GM12878 (cell line): ENCODE measurements around the gene JRKL. TPM values are rescaled to one million over a fixed set of nuclear protein-coding genes. Genes with fewer than 3 reads are reported as not detected.

Source experiments
- ATAC-seq: fragments of 200-7000 bp; cut with Tn5 transposase; 3 replicates; pipeline ENCODE4 v1.9.1; 2020; ENCODE audit warnings: mild to moderate bottlenecking, moderate library complexity
- BruUV-seq: library from RNA; stranded (reverse); fragments of 400-500 nt; replicated peaks from 2 replicates; lab custom pipeline; 2021; lab: Mats Ljungman, UMichigan
- CTCF ChIA-PET: fragments of 300-600 bp; sonication (Branson Sonifier 250); formaldehyde crosslinking; extraction: SDS; loops from one replicate; lab custom pipeline; 2021; ENCODE audit warnings: inconsistent platforms; lab: Yijun Ruan, JAX
- POLR2A ChIA-PET: fragments of 350-600 bp; formaldehyde crosslinking; extraction: SDS; loops from one replicate; lab custom pipeline; 2021; ENCODE audit warnings: inconsistent platforms; lab: Charles Lee
- RAD21 ChIA-PET: fragments of 300-600 bp; sonication (Branson Sonifier 250); formaldehyde crosslinking; loops from one replicate; lab custom pipeline; 2023; ENCODE audit warnings: antibody characterized with exemption; ENCODE audit not compliant: unreplicated experiment; lab: Charles Lee
- SMC1A ChIA-PET: fragments of 300-600 bp; sonication (Branson Sonifier 250); formaldehyde crosslinking; loops from one replicate; lab custom pipeline; 2023; ENCODE audit not compliant: unreplicated experiment, uncharacterized antibody; lab: Charles Lee
- DNase-seq: peaks from one replicate; pipeline ENCODE4 v3.0.0-alpha.2; 2011; ENCODE audit warnings: low read depth, low spot score
- FAIRE-seq: peaks from 3 replicates; lab custom pipeline; 2011; peaks lifted over from hg19 to GRCh38; lab: Jason Lieb, UNC
- H2AFZ ChIP-seq: 2 replicates; pipeline ENCODE4 v1.6.0; 2011; ENCODE audit warnings: low read depth, low read length, control low read depth; ENCODE audit not compliant: control insufficient read depth
- H3K27ac ChIP-seq: 2 replicates; pipeline ENCODE4 v1.5.1; 2011; ENCODE audit warnings: control low read depth; ENCODE audit not compliant: control insufficient read depth, insufficient read depth
- H3K27me3 ChIP-seq, 2 experiments: replicated peaks in 1 of 2; 2 replicates each; pipeline versions ENCODE4 v1.6.0 to v1.6.1; 2011; ENCODE audit warnings: low read length in 1 of 2; ENCODE audit not compliant: control insufficient read depth in 2 of 2, insufficient read depth in 2 of 2
- H3K36me3 ChIP-seq, 2 experiments: 2 replicates each; pipeline ENCODE4 v1.5.1; 2011; ENCODE audit warnings: low read length in 1 of 2; ENCODE audit not compliant: control insufficient read depth in 2 of 2, insufficient read depth in 2 of 2
- H3K4me1 ChIP-seq: 2 replicates; pipeline ENCODE4 v1.6.1; 2011; ENCODE audit warnings: mild to moderate bottlenecking, low read length, moderate library complexity, mixed read lengths; ENCODE audit not compliant: control insufficient read depth, insufficient read depth
- H3K4me2 ChIP-seq: 2 replicates; pipeline ENCODE4 v1.6.0; 2011; ENCODE audit warnings: control low read depth; ENCODE audit not compliant: control insufficient read depth, insufficient read depth
- H3K4me3 ChIP-seq: fragments of 200-600 bp; sonication (generic); 2 replicates; pipeline ENCODE4 v1.5.1; 2016
- H3K79me2 ChIP-seq: 2 replicates; pipeline ENCODE4 v1.6.0; 2011; ENCODE audit warnings: low read length; ENCODE audit not compliant: control insufficient read depth, insufficient read depth
- H3K9ac ChIP-seq: 2 replicates; pipeline ENCODE4 v1.8.0; 2011; ENCODE audit warnings: low read length, control low read depth, mixed read lengths; ENCODE audit not compliant: control insufficient read depth, insufficient read depth
- H3K9me3 ChIP-seq: replicated peaks from 3 replicates; pipeline ENCODE4 v1.5.1; 2011; ENCODE audit warnings: mild to moderate bottlenecking, low read length; ENCODE audit not compliant: control insufficient read depth, insufficient read depth
- H4K20me1 ChIP-seq: 2 replicates; pipeline ENCODE4 v1.6.0; 2011; ENCODE audit not compliant: control insufficient read depth, insufficient read depth
- BACH1 ChIP-seq: fragments of 450-650 bp; IDR thresholded peaks from 2 replicates; pipeline ENCODE4 v1.6.1; 2017; ENCODE audit warnings: mild to moderate bottlenecking, borderline replicate concordance
- BCL11A ChIP-seq: IDR thresholded peaks from 2 replicates; pipeline ENCODE4 v1.6.1; 2011; ENCODE audit warnings: low read depth, low read length
- CBFB ChIP-seq: IDR thresholded peaks from 2 replicates; pipeline ENCODE4 v1.6.1; 2016; ENCODE audit warnings: antibody characterized with exemption, low read depth
- CEBPB ChIP-seq, 2 experiments: fragments of 150-350 bp in 1 of 2; IDR thresholded peaks; 2 replicates each; pipeline ENCODE4 v1.6.1; 2012 to 2014; ENCODE audit warnings: low read depth in 2 of 2, low read length in 2 of 2, borderline replicate concordance in 1 of 2, inconsistent platforms in 1 of 2
- DPF2 ChIP-seq: fragments of 450-650 bp; IDR thresholded peaks from 2 replicates; pipeline ENCODE4 v1.6.1; 2017; ENCODE audit warnings: mild to moderate bottlenecking
- E2F8 ChIP-seq: fragments of 450-650 bp; IDR thresholded peaks from 2 replicates; pipeline ENCODE4 v1.6.1; 2018; ENCODE audit warnings: mild to moderate bottlenecking, low read depth, moderate library complexity; ENCODE audit not compliant: partially characterized antibody
- ESRRA ChIP-seq: IDR thresholded peaks from 2 replicates; pipeline ENCODE4 v1.6.1; 2012; ENCODE audit warnings: mild to moderate bottlenecking, low read length, improper control_type of control experiment
- HDAC6 ChIP-seq: fragments of 200-600 bp; sonication (generic); IDR thresholded peaks from one replicate; pipeline ENCODE4 v1.8.0; 2017; ENCODE audit warnings: antibody characterized with exemption; ENCODE audit not compliant: unreplicated experiment
- NKRF ChIP-seq: fragments of 450-650 bp; conservative IDR thresholded peaks from 2 replicates; pipeline ENCODE4 v1.6.1; 2017; ENCODE audit warnings: mild to moderate bottlenecking, moderate library complexity
- YY1 ChIP-seq: IDR thresholded peaks from 2 replicates; pipeline ENCODE4 v1.6.1; 2011; ENCODE audit warnings: low read depth, mild to moderate bottlenecking, low read length
- WGBS: methylation state at CpG from one replicate; pipeline ENCODE4 v1.1.6; 2016; ENCODE audit warnings: low lambda C conversion rate; ENCODE audit not compliant: insufficient replicate concordance, insufficient coverage; ENCODE audit errors: missing lambda C conversion rate; 5-methylcytosine and 5-hydroxymethylcytosine counted together
- in situ Hi-C: fragments of 300-500 bp; cut with MboI; formaldehyde crosslinking; loops from 9 replicates; pipeline ENCODE4 v1.14.3; 2018; ENCODE audit warnings: mixed read lengths
- intact Hi-C: fragments of 100-400 bp; cut with micrococcal nuclease; formaldehyde crosslinking; loops from one replicate; pipeline ENCODE4 v1.14.2; 2022; ENCODE audit not compliant: unreplicated experiment
- polyA plus RNA-seq, 11 experiments: library from polyadenylated mRNA; depleted of rRNA in 4 of 11; unstranded in 6 of 11; stranded (reverse) in 5 of 11; fragments of >200 nt; fragmentation: Nextera tagmentation in 4 of 11; fragmentation: Illumina TruSeq in 1 of 11; extraction: Ambion mirVana in 4 of 11; extraction: Trizol in 1 of 11; gene quantifications; 1 replicate in 1 of 11; 2 replicates in 10 of 11; pipeline versions ENCODE4 v1.2.1 to v1.2.3, GENCODE V29; 2011 to 2016; ENCODE audit warnings: inconsistent platforms in 2 of 11, missing spikeins in 2 of 11, low read depth in 1 of 11
- total RNA-seq, 4 experiments: library from RNA; depleted of rRNA in 3 of 4; stranded (reverse); fragments of >200 nt in 3 of 4; fragmentation: Illumina TruSeq in 1 of 4; extraction: Trizol in 1 of 4; gene quantifications; 2 replicates each; pipeline versions ENCODE4 v1.2.1 to v1.2.3, GENCODE V29; 2013 to 2021
- TF ChIP-seq, protein P1 (sequence below): IDR thresholded peaks from 2 replicates; pipeline ENCODE4 v1.6.1; 2012; ENCODE audit warnings: low read depth, low read length, improper control_type of control experiment
- TF ChIP-seq, protein P2 (sequence below): IDR thresholded peaks from 2 replicates; pipeline ENCODE4 v1.6.1; 2011; ENCODE audit warnings: mild to moderate bottlenecking, low read depth, low read length, moderate library complexity; ENCODE audit not compliant: insufficient replicate concordance
- TF ChIP-seq, protein P3 (sequence below): IDR thresholded peaks from 2 replicates; pipeline ENCODE4 v1.6.1; 2011; ENCODE audit warnings: low read depth, mild to moderate bottlenecking, low read length, moderate library complexity, borderline replicate concordance; ENCODE audit errors: extremely low read depth

Gene JRKL
- total and polyA plus RNA-seq, 10 of the 15 experiments (the other 5 are each of a cell fraction or from before 2014, with no cell fraction given): 3.8 to 12.4 (median 8.5) TPM

- TF ChIP-seq BACH1: no peak
- peak; percentile 75 for TF ChIP-seq YY1
- TF ChIP-seq, protein P1, sequence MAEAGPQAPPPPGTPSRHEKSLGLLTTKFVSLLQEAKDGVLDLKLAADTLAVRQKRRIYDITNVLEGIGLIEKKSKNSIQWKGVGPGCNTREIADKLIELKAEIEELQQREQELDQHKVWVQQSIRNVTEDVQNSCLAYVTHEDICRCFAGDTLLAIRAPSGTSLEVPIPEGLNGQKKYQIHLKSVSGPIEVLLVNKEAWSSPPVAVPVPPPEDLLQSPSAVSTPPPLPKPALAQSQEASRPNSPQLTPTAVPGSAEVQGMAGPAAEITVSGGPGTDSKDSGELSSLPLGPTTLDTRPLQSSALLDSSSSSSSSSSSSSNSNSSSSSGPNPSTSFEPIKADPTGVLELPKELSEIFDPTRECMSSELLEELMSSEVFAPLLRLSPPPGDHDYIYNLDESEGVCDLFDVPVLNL: no peak
Observed at GRCh38 chr11:96342961-96343711, 46.7 kb upstream of the JRKL start, which contains the start of gene MAML2 (continued).

DNA sequence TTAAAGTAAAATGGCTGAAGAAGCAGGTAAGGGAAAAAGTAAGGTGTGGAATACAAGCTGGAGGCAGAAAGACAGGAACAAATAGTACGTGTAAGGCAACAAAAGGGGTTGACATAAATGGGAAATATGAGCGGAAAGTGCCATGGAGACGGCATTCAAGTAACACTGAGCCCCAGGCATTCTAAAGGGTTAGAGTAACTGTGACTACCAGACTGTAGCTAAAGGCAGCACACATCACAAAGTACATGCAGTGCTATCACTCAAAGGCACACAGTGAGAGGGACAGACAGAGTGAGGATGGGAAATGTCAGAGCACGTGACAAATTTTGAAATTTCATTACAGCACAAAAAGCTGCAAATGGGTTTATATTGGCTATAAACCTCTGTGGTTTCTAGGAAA is 33.0 kb upstream of the JRKL start:
- FAIRE-seq (peak; percentile 44), ATAC-seq (no peak), DNase-seq (no peak)
- Histone ChIP-seq H3K9me3 (no peaks in the 10 kb centered on the region), H3K79me2 (no peaks in the 10 kb centered on the region), H2AFZ (no peak overlapping the region), H3K4me3 (no peak overlapping the region), H4K20me1 (no peaks in the 10 kb centered on the region), H3K36me3 (peaks cover 2 to 12% of the 10 kb centered on the region in 2 experiments; a peak in 3 of 4 replicates), H3K27ac (no peak overlapping the region), H3K27me3 (no peaks in the 10 kb centered on the region), H3K9ac (no peak overlapping the region), H3K4me1 (no peaks in the 10 kb centered on the region), H3K4me2 (no peak overlapping the region)
- intact Hi-C loops: no loop called here
- ChIA-PET SMC1A (interaction anchor here (1.6 kb wide), 1 partner anchor 13 kb away, joined by 5 read pairs; the partner anchor contains the start of gene MAML2), POLR2A (no interaction called here), CTCF (interaction anchor here (1.0 to 1.6 kb wide), 4 partner anchors 14 to 301 kb away, joined by 3 to 5 read pairs (median 3); partner anchors contain the start of gene MAML2), RAD21 (interaction anchor here (1.1 to 2.7 kb wide), 2 partner anchors 14 to 32 kb away, joined by 3 to 6 read pairs; partner anchors contain the start of genes CCDC82, JRKL and MAML2)
- WGBS: 100% methylated on average over 4 of the region's 4 CpGs
- in situ Hi-C loops: no loop called here
- BruUV-seq: no TSS peak
- TF ChIP-seq HDAC6: no peak
- TF ChIP-seq CBFB: no peak
- TF ChIP-seq, protein P2, sequence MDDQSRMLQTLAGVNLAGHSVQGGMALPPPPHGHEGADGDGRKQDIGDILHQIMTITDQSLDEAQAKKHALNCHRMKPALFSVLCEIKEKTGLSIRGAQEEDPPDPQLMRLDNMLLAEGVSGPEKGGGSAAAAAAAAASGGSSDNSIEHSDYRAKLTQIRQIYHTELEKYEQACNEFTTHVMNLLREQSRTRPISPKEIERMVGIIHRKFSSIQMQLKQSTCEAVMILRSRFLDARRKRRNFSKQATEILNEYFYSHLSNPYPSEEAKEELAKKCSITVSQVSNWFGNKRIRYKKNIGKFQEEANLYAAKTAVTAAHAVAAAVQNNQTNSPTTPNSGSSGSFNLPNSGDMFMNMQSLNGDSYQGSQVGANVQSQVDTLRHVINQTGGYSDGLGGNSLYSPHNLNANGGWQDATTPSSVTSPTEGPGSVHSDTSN: no peak
- no peak for TF ChIP-seq CEBPB (IDR thresholded peaks at IDR 0.05; ENCODE audit: borderline replicate concordance in 1 of 2, low read depth in 2 of 2, low read length in 2 of 2)
- TF ChIP-seq, protein P3, sequence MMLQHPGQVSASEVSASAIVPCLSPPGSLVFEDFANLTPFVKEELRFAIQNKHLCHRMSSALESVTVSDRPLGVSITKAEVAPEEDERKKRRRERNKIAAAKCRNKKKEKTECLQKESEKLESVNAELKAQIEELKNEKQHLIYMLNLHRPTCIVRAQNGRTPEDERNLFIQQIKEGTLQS: no peak
- TF ChIP-seq BCL11A: no peak
- no peak for TF ChIP-seq E2F8
- TF ChIP-seq ESRRA: no peak
- TF ChIP-seq DPF2: no peak
- no peak for TF ChIP-seq NKRF
